OCI-M1 (cell line): Measurements from ENCODE around the gene FCGR3A.
"Not testable (repeated sequence)": the region's sequence is repeated elsewhere in the genome, so short reads cannot be mapped to it uniquely, and the experiment has no call there.

Experiments
- DNase-seq: peaks from one replicate; lab custom pipeline; 2025; lab: John Stamatoyannopoulos, UW

FCGR3A gene

GRCh38 chr1:161556990-161557389, 7.4 kb upstream of the FCGR3A start:
- DNase-seq = not testable (repeated sequence)

GRCh38 chr1:161556143-161556542, 6.5 kb upstream of the FCGR3A start:
- not testable (repeated sequence) for DNase-seq

DNA sequence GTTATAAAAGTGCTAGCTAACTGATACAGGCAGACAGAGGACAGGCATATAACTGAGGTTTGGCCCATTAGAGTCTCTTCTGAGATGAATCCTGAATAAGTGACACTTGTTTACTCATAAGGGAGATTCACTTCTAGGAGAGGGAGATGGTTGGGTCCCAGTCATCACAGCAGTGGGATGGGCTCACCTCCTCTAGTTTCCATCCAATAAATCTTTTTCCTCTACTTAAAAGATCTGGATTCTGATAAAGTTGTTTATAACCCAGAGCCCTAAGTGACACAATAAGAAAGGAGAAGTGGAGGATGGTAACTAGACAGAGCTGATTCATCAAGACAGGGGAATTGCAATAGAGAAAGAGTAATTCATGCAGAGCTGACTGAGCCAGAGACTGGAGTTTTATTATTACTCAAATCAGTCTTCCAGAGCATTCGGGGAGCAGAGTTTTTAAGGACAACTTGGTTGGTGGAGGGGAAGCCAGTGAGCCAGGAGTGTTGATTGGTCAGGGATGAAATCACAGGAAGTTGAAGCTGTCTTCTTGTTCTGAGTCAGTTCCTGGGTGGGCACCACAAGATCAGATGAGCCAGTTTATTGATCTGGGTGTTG, 5.3 kb upstream of the FCGR3A start:
- peak; percentile 47 for DNase-seq

DNA sequence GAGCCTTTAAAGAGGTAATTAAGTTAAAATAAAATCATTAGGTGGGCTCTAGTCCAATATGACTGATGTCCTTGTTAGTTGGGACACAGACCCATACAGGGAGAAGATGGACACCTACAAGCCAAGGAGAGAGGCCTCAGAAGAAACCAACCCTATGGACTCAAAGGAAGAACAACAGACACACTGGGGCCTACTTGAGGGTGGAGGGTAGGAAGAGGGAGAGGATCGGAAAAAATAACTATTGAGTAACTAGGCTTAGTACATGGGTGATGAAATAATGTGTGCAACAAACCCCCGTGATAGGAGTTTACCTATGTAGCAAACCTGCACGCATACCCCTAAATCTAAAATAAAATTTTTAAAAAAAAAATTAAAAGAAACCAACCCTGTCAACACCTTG, 4.7 kb upstream of the FCGR3A start:
- DNase-seq = not testable (repeated sequence)

DNA sequence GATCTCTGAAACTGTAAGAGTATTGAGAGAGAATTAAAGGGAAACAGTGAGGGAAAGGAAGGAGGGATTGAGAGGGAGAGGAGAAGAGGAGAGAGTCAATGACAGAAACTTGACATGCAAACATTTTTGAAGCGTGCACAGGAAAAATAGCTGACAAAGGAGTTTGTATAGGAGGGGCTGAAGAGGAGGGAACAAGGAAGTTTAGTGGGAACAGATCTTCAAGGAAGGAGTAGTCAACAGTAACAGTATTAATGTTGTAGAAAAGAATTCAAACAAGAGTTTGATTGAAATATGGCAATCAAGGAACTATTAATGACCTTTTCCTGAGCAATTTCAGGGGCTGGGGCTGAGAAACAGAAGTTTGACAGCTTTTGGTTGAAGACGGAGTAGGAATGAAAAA, 4.0 kb upstream of the FCGR3A start:
- not testable (repeated sequence) for DNase-seq

DNA sequence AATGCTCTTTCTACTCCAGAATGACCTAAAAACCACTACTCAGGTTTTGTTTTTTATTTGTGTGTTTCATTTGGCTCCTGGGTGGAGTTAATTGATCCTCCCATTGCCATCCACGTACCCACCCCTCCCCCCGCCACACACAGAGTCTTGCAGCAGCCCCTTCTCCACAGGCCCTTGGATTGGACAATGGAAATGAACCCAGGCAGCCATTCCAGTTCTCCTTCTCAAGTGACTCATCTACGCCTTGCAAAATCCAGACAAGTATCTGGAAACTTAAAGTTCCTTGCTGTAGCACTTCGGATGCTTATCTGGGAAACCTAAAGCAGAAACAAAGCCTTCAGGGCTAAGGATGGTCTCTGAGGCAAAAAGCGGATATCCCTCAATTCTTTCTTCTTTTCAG, 1.3 kb upstream of the FCGR3A start:
- not testable (repeated sequence) for DNase-seq

DNA sequence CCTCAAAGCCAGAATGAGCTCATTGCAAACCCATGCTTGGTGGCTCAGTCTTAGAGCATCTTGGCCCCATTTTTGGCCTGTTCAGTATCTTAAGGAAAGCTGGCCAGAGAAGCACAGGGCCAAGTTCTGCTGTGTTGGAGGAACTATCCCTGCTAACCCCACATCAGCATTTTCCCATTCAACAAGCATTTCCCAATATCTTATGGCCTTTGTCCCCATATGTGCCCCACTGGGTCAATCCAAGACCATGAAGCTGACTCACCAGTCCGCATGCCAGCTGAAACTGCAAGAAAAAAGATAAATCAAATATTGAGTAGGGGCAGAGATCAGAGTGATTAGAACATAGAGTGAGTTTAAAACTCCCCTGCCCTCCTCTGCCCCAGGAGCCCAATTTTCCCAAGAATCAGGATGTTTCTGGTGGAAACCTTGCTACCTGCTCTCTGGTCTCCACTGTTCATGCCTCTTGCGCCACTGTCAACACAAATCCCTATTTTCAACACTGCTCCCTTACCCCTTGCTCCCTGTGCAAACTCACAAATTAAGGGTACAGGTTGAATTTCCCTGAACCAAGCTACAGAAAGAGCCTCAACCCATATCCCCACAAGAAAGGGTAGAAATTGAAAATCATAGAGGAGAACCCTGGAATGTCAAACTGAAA, 740 bp downstream of the FCGR3A start:
- not testable (repeated sequence) for DNase-seq

- not testable (repeated sequence) for DNase-seq
Measured at GRCh38 chr1:161547995-161548741, 1.4 kb downstream of the FCGR3A start.

DNA sequence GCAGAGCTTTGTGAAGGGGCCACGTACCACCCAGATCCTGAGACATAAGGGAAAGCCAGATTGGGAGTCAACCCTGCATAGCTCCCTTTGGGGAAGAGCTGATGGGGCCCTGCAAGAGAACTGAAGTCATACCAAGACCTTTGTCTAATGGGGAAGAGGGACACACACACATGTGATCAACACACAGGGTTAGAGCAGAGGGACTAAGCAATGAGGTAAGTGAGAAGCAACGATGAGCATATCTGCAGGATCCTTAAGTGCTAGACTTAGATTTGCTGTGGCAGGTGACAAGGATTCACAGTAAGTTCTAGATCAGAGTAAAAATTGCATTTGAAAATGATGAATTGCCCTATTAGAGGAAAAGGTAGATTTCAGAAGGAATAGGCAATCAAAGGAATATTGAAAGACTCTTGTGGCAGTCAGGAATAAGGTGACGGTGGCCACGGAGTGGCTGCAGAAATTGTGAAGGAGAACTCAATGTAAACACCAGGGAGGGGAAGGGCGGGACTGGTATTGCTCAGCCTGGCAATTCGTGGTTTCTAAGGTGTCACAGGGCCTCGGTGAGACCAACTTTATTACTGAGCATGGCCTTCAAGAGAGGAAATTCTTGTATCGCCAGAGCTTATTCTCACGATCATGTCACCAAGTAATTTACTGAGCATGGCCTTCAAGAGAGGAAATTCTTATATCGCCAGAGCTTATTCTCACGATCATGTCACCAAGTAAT, 4.5 kb downstream of the FCGR3A start:
- not testable (repeated sequence) for DNase-seq

GRCh38 chr1:161543125-161543524, 6.5 kb downstream of the FCGR3A start:
- DNase-seq = peak; percentile 79

- DNase-seq = peak; percentile 92
Measured at GRCh38 chr1:161542091-161542559, 7.5 kb downstream of the FCGR3A start.

GRCh38 chr1:161540570-161540960, 9.1 kb downstream of the FCGR3A start:
- peak; percentile 81 for DNase-seq

DNA sequence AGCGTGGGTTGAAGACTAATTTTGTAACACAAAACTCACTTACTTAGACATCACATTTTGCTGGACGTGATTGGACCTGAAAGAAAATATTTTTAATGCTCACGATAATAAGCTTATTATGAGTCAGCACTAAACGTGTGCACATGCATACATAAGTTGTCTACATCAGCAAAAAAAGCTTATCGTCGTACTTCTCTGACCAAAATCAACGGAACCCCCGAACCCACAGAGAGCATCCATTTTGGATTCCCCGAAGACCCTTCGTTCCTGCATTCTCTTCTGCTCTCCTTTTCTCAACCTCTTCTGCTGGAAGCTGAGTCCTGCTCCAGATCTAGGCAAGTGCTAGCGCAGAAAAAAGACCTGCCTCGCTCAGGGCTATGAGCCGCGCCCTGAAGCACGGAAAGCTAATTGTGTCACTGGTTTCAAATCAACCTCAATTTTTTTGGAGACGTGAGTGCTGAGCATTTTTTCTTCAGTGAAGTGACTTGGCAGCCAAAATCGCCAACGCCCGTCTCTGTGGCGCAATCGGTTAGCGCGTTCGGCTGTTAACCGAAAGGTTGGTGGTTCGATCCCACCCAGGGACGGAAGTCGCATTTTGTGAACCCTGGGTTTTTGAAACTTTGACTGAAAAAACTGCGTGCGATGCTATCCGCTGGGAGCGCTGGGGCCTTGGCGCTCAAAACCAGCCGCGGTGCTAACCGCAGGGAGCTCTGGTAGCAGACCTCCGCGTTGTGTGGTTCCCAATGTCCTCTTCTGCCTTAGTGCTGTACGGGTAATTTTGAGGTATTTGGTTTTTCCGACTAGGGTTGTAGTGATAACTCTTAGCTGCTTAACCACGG, 9.7 kb downstream of the FCGR3A start:
- peak; percentile 99 for DNase-seq

GRCh38 chr1:161538925-161539479, 10.6 kb downstream of the FCGR3A start:
- not testable (repeated sequence) for DNase-seq

GRCh38 chr1:161537068-161537669, 12.4 kb downstream of the FCGR3A start:
- not testable (repeated sequence) for DNase-seq

DNA sequence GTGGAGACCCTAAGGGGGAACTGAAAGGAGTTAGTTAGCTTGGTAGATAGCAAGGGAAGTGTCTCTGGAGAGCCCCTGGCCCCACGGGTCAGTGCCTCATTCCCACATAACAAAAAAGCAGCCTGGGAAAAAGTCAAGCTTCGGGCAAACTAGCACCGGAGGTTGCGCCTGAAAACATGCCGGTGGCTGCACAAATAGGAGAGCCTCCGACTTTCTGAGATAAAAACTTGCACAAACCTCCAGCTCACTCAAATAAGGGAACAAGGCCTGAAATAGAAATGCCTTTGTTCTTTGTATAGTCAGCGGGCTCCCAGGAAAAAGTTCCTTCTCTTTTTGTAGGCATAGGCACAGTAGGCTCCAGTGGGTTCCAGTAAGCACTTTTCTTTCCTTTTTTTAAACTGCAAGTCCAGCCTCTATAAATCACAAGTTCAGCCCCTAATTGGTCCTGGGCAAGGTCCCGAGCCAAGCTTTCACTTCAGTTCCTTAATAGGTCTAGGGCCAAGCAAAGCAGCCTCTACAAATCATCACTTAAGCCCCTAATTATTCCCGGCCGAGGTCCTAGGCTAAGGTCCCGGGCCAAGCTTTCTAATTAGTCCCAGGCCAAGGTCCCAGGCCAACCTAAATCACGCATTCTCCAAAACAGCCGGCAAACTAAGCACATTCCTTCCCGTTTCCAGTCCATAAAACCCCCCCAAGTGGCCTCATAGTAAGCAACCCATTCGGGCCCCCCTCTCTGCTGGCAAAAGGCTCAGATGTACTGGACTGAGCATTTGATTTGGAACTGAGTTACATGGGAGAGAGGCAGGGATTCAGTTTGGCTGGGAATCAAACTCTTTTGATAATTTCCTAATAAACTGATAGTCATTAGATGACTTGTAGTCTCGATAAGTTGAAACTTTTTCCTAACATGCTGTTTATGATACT, 16.7 kb downstream of the FCGR3A start:
- not testable (repeated sequence) for DNase-seq

DNA sequence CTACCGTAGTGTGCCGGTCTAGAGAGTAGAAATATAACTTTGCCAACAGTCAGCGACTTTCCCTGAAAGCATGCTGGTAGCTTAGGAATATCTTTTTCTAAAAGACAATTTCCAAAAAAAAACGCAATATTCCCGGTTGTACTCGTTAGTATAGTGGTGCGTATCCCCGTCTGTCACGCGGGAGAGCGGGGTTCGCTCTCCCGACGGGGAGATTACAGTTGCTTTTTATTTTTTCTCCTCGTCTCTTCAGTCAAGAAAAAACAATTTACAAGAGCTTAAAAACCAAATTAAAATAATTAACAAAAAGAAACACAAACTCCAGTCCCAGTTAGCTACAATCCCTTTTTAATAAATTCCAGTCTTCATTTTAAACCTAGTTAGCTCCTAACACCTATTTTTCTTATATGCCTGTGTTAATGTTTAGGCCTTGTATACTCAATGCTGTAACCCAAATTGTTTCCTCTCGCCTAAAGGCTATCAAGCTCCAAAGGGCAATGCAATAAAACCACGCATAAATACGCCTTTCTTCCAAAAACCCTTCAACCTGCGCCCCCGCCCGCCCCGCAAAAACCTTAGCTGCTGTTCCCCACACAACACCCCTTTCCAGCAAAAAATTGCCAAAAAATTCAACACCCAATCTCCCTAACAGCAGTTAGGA, 17.5 kb downstream of the FCGR3A start:
- no peak for DNase-seq

DNA sequence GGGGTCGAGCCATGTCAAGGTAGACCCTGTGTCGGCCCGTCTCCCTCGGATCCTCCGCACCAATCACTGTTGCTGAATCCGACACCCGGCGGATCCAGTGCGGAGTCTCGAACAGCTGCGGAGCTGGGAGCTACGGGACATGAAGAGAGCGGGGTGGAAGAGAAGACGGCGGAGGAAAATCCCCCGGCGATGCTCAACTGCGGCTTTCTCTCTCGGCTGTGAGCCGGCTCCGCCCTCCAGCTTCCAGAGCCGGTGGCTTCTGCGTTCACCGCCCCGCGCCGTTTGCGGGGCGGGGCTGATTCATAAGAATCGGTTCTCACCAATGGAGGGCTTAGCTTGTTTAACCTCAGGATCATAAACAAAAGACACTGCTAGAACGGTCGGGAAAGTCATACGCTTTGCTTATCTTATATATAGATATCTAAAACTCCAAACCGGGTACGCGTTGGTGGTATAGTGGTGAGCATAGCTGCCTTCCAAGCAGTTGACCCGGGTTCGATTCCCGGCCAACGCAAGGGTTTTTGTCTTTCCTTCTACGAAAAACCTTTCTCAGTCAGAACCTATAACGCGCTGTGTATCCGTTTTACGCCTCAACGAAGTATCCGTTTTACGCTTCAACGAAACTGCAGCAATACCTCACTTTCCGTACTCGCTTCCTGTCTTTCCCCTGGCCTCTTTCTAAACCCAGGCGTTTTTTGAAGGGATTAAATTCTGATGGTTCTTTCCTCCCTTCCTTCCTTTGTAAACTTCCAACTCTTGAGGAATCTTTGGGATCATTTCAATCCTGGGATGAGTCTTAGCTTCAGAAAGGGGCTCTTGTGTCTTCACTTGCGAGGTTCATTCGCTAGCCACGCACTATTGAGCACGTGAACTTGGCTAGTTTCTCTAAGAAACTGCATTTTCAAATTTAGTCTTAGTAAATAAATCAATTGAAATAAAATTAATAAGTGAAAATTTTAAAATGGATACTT, 18.7 kb downstream of the FCGR3A start:
- DNase-seq = peak; percentile 99
